Measurements from ENCODE around the gene ANO4.
"Not testable (repeated sequence)": the region's sequence is repeated elsewhere in the genome, so short reads cannot be mapped to it uniquely, and the experiment has no call there.

The ANO4 gene

DNA sequence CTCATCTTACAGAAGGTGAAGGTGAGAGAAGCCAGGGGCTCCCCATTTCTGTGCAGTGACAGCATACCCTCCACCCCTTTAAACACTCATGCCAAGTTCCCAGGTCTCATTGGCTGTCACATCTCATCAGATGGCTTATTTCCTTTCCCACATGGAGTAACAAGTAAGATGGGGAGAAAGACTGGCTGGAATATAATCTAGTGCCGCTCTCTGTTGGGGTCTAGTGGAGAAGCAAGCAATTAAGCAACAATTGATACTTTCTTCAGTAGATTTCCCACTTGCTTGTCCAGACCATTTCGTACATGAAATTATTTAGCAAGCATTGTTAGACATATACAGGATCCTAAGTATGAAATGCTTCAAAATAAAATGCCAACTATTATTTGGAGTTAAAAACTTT lies 323.3 kb downstream of the ANO4 start:
- no peak for TF ChIP-seq CTCF (conservative IDR thresholded peaks at IDR 0.05; ENCODE audit: low read length)
- TF ChIP-seq EZH2phosphoT487 (IDR thresholded peaks at IDR 0.05; ENCODE audit: borderline replicate concordance), result no peak
- Histone ChIP-seq H4K20me1 (ENCODE audit: insufficient read depth, low read length, poor library complexity, severe bottlenecking) (no peaks in the 10 kb centered on the region), H2AFZ (ENCODE audit: low read length) (no peak overlapping the region), H3F3A (ENCODE audit: low read depth) (no peaks in the 10 kb centered on the region), H3K79me2 (ENCODE audit: insufficient read depth, low read length) (no peaks in the 10 kb centered on the region), H3K27me3 (ENCODE audit: insufficient read depth, low read length, poor library complexity, severe bottlenecking) (no peaks in the 10 kb centered on the region), H3K4me1 (ENCODE audit: insufficient read depth, low read length, poor library complexity, severe bottlenecking) (no peaks in the 10 kb centered on the region), H3K4me2 (ENCODE audit: low read depth, low read length, poor library complexity, severe bottlenecking) (no peak overlapping the region), H3K4me3 (ENCODE audit: low read length, poor library complexity, severe bottlenecking) (no peak overlapping the region), H3K36me3 (ENCODE audit: insufficient read depth, low read length) (no peaks in the 10 kb centered on the region), H3K9me2 (replicated peaks; ENCODE audit: low read depth, low read length) (no peaks in the 10 kb centered on the region), H3K9me3 (ENCODE audit: insufficient read depth, low read depth, low read length) (no peaks in the 10 kb centered on the region), H3K9ac (ENCODE audit: low read depth, low read length, poor library complexity, severe bottlenecking) (no peak overlapping the region)

- Histone ChIP-seq H2AFZ (ENCODE audit: low read length) (no peak overlapping the region), H3K9me3 (ENCODE audit: insufficient read depth, low read depth, low read length) (no peaks in the 10 kb centered on the region), H3K9me2 (replicated peaks; ENCODE audit: low read depth, low read length) (no peaks in the 10 kb centered on the region), H3K4me3 (ENCODE audit: low read length, poor library complexity, severe bottlenecking) (no peak overlapping the region), H3K36me3 (ENCODE audit: insufficient read depth, low read length) (no peaks in the 10 kb centered on the region), H3K79me2 (ENCODE audit: insufficient read depth, low read length) (no peaks in the 10 kb centered on the region), H4K20me1 (ENCODE audit: insufficient read depth, low read length, poor library complexity, severe bottlenecking) (no peaks in the 10 kb centered on the region), H3K4me1 (ENCODE audit: insufficient read depth, low read length, poor library complexity, severe bottlenecking) (no peaks in the 10 kb centered on the region), H3F3A (ENCODE audit: low read depth) (no peaks in the 10 kb centered on the region), H3K27me3 (ENCODE audit: insufficient read depth, low read length, poor library complexity, severe bottlenecking) (no peaks in the 10 kb centered on the region), H3K9ac (ENCODE audit: low read depth, low read length, poor library complexity, severe bottlenecking) (no peak overlapping the region), H3K4me2 (ENCODE audit: low read depth, low read length, poor library complexity, severe bottlenecking) (no peak overlapping the region)
- no peak for TF ChIP-seq CTCF (conservative IDR thresholded peaks at IDR 0.05; ENCODE audit: low read length)
- TF ChIP-seq EZH2phosphoT487 (IDR thresholded peaks at IDR 0.05; ENCODE audit: borderline replicate concordance), result no peak
These were observed 333.1 kb downstream of the ANO4 start for GRCh38 chr12:101127521-101128219.

- not testable (repeated sequence) for H3K9ac ChIP-seq (ENCODE audit: low read depth, low read length, poor library complexity, severe bottlenecking); H3K4me2 ChIP-seq (ENCODE audit: low read depth, low read length, poor library complexity, severe bottlenecking); H3F3A ChIP-seq (ENCODE audit: low read depth); H3K9me3 ChIP-seq (ENCODE audit: insufficient read depth, low read depth, low read length); H2AFZ ChIP-seq (ENCODE audit: low read length); H4K20me1 ChIP-seq (ENCODE audit: insufficient read depth, low read length, poor library complexity, severe bottlenecking); H3K9me2 ChIP-seq (replicated peaks; ENCODE audit: low read depth, low read length); H3K79me2 ChIP-seq (ENCODE audit: insufficient read depth, low read length); H3K4me1 ChIP-seq (ENCODE audit: insufficient read depth, low read length, poor library complexity, severe bottlenecking); H3K4me3 ChIP-seq (ENCODE audit: low read length, poor library complexity, severe bottlenecking); H3K27me3 ChIP-seq (ENCODE audit: insufficient read depth, low read length, poor library complexity, severe bottlenecking); H3K36me3 ChIP-seq (ENCODE audit: insufficient read depth, low read length)
These were observed 351.3 kb downstream of the ANO4 start for GRCh38 chr12:101145777-101146431.

DNA sequence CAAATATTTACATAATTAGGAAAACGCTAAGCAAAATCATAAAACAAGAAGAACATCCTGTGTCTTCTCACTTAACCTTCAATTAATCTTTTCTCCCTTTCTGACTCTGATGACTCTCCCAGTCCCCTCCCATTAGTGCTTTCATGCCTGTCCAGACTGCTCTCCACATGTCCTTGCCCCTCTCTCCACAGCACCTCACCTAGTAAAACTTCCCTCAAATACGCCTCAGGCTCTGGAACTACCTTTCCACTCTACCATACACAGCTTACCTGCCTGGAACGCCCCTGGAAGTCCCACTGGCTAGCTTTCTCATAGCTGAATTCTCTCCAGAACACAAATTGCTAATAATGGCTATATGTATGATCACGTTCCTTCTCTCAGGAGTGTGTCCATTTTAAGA lies 370.7 kb downstream of the ANO4 start:
- no peaks in the 10 kb centered on the region for H3K9me2 ChIP-seq (replicated peaks; ENCODE audit: low read depth, low read length)
- H3K36me3 ChIP-seq (ENCODE audit: insufficient read depth, low read length), result no peaks in the 10 kb centered on the region
- no peak overlapping the region for H2AFZ ChIP-seq (ENCODE audit: low read length)
- H3K4me3 ChIP-seq (ENCODE audit: low read length, poor library complexity, severe bottlenecking), result no peak overlapping the region
- H3K4me1 ChIP-seq (ENCODE audit: insufficient read depth, low read length, poor library complexity, severe bottlenecking), result no peaks in the 10 kb centered on the region
- no peaks in the 10 kb centered on the region for H3K79me2 ChIP-seq (ENCODE audit: insufficient read depth, low read length)
- H3F3A ChIP-seq (ENCODE audit: low read depth), result no peaks in the 10 kb centered on the region
- no peak overlapping the region for H3K9ac ChIP-seq (ENCODE audit: low read depth, low read length, poor library complexity, severe bottlenecking)
- no peaks in the 10 kb centered on the region for H3K27me3 ChIP-seq (ENCODE audit: insufficient read depth, low read length, poor library complexity, severe bottlenecking)
- no peaks in the 10 kb centered on the region for H3K9me3 ChIP-seq (ENCODE audit: insufficient read depth, low read depth, low read length)
- no peaks in the 10 kb centered on the region for H4K20me1 ChIP-seq (ENCODE audit: insufficient read depth, low read length, poor library complexity, severe bottlenecking)
- no peak overlapping the region for H3K4me2 ChIP-seq (ENCODE audit: low read depth, low read length, poor library complexity, severe bottlenecking)
- no peak for TF ChIP-seq EZH2phosphoT487 (IDR thresholded peaks at IDR 0.05; ENCODE audit: borderline replicate concordance)
- no peak for TF ChIP-seq CTCF (conservative IDR thresholded peaks at IDR 0.05; ENCODE audit: low read length)
